ENCODE measurements around the gene BCL2L1.

Gene BCL2L1

DNA sequence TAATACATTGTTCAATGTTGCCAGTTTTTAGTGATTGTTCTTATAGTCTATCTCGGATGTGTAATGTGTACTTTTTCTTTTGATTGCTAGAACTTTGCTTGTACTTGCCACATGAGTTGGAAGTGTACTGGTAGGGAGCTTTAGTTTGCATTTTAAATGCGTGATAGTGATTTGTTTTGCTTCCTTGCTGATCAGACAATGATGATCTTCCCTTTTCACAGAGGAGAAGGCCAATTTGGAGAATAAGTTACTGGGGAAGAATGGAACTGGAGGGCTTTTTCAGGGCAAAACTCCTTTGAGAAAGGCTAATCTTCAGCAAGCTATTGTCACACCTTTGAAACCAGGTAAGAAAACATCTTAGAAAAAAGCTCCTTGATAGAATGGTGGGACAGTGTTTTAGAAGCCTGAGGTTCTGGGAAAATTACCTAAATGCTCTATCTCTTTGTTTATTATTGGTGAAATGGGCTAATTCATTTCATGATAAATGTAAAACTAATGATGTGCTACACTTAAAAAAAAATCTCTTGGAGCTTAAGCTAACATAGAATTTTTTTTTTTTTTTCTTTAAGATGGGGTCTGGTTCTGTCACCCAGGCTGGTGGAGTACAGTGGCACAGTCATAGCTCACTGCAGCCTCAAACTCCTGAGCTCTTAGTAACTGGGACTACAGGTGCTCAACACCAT lies 37.3 kb upstream of the BCL2L1 start:
- in situ Hi-C loops (cut with HindIII; ENCODE audit: low sequenced_read_pairs): no loop called here

DNA sequence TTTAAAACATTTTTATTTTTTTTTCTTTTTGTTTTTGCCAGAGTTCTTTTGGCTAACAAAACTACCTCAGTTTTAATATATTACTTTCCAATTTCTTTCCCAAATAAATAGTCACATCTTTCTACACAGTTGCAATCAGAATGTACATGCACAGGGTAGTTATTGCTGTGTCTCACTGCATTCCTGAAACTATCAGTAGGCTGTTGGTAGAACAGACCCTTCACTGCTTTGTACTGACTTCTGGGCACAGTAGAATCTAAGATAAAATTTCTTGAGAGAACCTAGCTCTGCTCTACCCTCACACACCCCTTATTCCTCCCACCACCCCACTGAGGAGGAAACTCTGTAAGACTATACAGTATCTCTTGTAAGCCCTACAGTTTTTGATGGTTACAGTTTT lies 36.3 kb upstream of the BCL2L1 start:
- no peak for DNase-seq (ENCODE audit: low read depth, low spot score)
- in situ Hi-C loops (cut with HindIII; ENCODE audit: low sequenced_read_pairs): no loop called here
- no peak overlapping the region for H3K4me3 ChIP-seq (ENCODE audit: low read depth, low read length)
- TF ChIP-seq, protein P1, sequence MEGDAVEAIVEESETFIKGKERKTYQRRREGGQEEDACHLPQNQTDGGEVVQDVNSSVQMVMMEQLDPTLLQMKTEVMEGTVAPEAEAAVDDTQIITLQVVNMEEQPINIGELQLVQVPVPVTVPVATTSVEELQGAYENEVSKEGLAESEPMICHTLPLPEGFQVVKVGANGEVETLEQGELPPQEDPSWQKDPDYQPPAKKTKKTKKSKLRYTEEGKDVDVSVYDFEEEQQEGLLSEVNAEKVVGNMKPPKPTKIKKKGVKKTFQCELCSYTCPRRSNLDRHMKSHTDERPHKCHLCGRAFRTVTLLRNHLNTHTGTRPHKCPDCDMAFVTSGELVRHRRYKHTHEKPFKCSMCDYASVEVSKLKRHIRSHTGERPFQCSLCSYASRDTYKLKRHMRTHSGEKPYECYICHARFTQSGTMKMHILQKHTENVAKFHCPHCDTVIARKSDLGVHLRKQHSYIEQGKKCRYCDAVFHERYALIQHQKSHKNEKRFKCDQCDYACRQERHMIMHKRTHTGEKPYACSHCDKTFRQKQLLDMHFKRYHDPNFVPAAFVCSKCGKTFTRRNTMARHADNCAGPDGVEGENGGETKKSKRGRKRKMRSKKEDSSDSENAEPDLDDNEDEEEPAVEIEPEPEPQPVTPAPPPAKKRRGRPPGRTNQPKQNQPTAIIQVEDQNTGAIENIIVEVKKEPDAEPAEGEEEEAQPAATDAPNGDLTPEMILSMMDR (IDR thresholded peaks at IDR 0.05; ENCODE audit: low read depth, low read length): no peak

More for the DNA sequence above, 37.3 kb upstream of the BCL2L1 start:
- TF ChIP-seq, protein P1 (IDR thresholded peaks at IDR 0.05; ENCODE audit: low read depth, low read length): no peak
- no peak for DNase-seq (ENCODE audit: low read depth, low spot score)
- no peak overlapping the region for H3K4me3 ChIP-seq (ENCODE audit: low read depth, low read length)

DNA sequence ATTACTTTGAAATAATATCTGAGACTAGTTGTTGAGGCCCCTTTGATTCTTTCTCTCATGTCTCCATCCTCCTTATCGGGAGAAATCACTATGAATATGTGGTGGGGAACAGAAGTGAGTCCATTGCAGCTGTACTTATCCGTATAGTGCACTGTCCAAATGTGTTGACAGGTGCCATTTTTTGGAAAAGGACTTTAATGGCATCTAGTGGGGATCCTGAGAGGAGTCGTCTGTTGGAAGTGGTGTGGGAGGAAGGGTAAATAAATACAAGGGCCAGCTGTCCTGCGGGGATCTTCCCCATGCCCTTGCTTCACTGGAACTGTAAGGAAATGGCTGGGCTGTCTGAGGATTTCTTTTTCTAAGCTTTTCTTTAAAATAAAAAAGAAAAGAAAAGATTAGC lies 35.9 kb upstream of the BCL2L1 start:
- H3K4me3 ChIP-seq (ENCODE audit: low read depth, low read length): no peak overlapping the region
- DNase-seq (ENCODE audit: low read depth, low spot score): no peak
- TF ChIP-seq, protein P1 (IDR thresholded peaks at IDR 0.05; ENCODE audit: low read depth, low read length): no peak
- in situ Hi-C loops (cut with HindIII; ENCODE audit: low sequenced_read_pairs): no loop called here

DNA sequence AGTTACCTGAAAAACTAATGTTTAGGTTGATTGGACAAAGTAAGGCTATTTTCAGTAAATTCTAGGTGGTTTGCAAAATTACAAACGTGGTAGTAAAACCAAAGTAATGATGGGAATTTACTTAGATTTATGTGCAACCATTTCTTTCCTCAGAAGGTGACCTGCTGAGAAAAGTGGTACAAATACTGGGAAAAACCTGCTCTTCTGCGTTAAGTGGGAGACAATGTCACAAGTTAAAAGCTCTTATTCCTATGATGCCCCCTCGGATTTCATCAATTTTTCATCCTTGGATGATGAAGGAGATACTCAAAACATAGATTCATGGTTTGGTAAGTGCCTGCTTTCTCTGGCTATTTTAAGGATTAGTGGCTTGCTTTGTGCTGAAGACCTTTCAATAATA lies 34.6 kb upstream of the BCL2L1 start:
- in situ Hi-C loops (cut with HindIII; ENCODE audit: low sequenced_read_pairs): no loop called here
- no peak for DNase-seq (ENCODE audit: low read depth, low spot score)
- TF ChIP-seq, protein P1 (IDR thresholded peaks at IDR 0.05; ENCODE audit: low read depth, low read length): no peak
- no peak overlapping the region for H3K4me3 ChIP-seq (ENCODE audit: low read depth, low read length)

DNA sequence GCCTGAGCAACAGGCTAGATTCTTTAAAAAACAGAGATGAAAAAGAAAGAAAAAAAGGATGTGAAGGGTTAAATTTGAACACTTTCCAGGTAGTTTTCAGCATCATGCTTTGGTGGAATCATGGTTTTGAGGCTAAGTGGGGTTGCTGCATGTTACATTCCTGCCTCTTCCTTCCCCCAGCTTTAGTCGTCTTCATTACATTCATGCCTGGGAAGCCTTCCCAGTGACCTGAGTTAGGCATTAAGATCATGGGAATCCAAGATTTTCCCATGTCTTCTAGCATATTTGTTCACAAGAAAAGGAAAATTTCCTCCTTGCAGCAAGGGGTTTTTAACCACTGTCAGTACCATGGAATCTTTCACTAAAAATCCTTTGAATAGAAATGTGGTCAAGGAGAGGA lies 28.5 kb upstream of the BCL2L1 start:
- TF ChIP-seq, protein P1 (IDR thresholded peaks at IDR 0.05; ENCODE audit: low read depth, low read length): no peak
- no peak overlapping the region for H3K4me3 ChIP-seq (ENCODE audit: low read depth, low read length)
- DNase-seq (ENCODE audit: low read depth, low spot score): peak; percentile 83
- in situ Hi-C loops (cut with HindIII; ENCODE audit: low sequenced_read_pairs): no loop called here

DNA sequence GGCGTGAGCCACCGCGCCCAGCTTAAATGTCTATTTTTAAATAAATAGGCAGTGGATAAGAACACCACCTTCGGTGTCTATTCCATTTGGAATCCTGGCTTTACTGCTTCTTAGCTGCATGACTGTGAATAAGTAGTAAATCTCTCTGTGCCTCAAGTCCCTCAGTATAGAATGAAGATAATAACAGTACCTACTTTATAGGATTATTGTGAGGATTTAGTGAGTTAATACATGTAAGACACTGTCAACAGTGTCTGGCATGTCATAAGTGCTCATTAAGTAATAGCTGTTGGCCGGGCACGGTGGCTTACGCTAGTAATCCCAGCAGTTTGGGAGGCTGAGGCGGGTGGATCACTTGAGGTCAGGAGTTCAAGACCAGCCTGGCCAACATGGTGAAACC lies 26.6 kb upstream of the BCL2L1 start:
- no peak overlapping the region for H3K4me3 ChIP-seq (ENCODE audit: low read depth, low read length)
- no peak for DNase-seq (ENCODE audit: low read depth, low spot score)
- TF ChIP-seq, protein P1 (IDR thresholded peaks at IDR 0.05; ENCODE audit: low read depth, low read length): no peak
- in situ Hi-C loops (cut with HindIII; ENCODE audit: low sequenced_read_pairs): no loop called here
